HFFc6 (cell line): ENCODE measurements around the gene RPL35. TPM values are rescaled to one million over a fixed set of nuclear protein-coding genes. Genes with fewer than 3 reads are reported as not detected.
"Not testable (repeated sequence)": the region's sequence is repeated elsewhere in the genome, so short reads cannot be mapped to it uniquely, and the experiment has no call there.

Experiments
- DNase-seq: peaks from one replicate; pipeline ENCODE4 v3.0.0-alpha.2; 2018
- H3K27ac Mint-ChIP-seq: 2 replicates; pipeline ENCODE4 v1.8.0; 2020; ENCODE audit warnings: mild to moderate bottlenecking, mixed read lengths
- H3K27me3 Mint-ChIP-seq: 2 replicates; pipeline ENCODE4 v1.8.0; 2021; ENCODE audit warnings: mild to moderate bottlenecking, moderate library complexity, mixed read lengths; ENCODE audit not compliant: insufficient read depth
- H3K36me3 Mint-ChIP-seq: 2 replicates; pipeline ENCODE4 v1.8.0; 2021; ENCODE audit warnings: low read depth, mixed read lengths
- H3K4me1 Mint-ChIP-seq: 2 replicates; pipeline ENCODE4 v1.8.0; 2020; ENCODE audit warnings: low read depth, mixed read lengths
- H3K4me3 Mint-ChIP-seq: 2 replicates; pipeline ENCODE4 v1.8.0; 2020; ENCODE audit warnings: mild to moderate bottlenecking, moderate library complexity, mixed read lengths
- H3K9me3 Mint-ChIP-seq: 2 replicates; pipeline ENCODE4 v1.8.0; 2020; ENCODE audit warnings: mild to moderate bottlenecking, mixed read lengths
- total RNA-seq, 6 experiments: library from RNA; stranded (reverse); fragmentation: NEBNext Ultra II Directional; extraction: Animal tissue kit (Norgen Biotek cat#: 25700); gene quantifications; 2 replicates in 1 of 6; 3 replicates in 5 of 6; pipeline ENCODE4 v1.2.3, GENCODE V29; 2021
- TF ChIP-seq, protein P1 (sequence below): fragments of 200-600 bp; sonication (generic); IDR thresholded peaks from 2 replicates; pipeline ENCODE4 v1.5.0; 2021; ENCODE audit warnings: antibody characterized with exemption, mild to moderate bottlenecking

The RPL35 gene
- total RNA-seq, 6 experiments from 2014 or later: 1,470 to 1,706 (median 1,550) TPM

DNA sequence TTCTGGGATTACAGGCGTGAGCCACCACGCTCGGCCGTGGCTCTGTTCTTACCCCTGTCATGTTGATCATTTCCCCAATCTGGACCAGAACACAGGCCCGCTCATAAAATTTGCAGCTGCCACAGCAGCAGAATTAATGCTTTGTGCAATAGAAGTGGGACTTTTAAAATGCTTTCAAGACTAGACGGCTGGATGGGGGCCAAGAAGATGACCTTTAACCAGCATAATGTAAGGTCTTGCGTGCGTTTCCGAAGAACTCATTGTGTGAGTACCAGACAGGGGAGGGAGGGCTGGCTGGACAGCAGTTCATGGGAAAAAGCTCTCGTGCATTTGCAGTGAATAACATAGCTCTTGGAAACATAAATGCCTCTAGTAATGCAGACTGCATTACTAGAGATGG is 12.0 kb downstream of the RPL35 start:
- Mint-ChIP-seq H3K36me3 (no peaks in the 10 kb centered on the region), H3K9me3 (no peaks in the 10 kb centered on the region), H3K27me3 (peaks cover 13% of the 10 kb centered on the region), H3K4me3 (no peak overlapping the region), H3K27ac (no peak overlapping the region), H3K4me1 (peaks cover 14% of the 10 kb centered on the region)
- DNase-seq: peak; percentile 68
- TF ChIP-seq, protein P1, sequence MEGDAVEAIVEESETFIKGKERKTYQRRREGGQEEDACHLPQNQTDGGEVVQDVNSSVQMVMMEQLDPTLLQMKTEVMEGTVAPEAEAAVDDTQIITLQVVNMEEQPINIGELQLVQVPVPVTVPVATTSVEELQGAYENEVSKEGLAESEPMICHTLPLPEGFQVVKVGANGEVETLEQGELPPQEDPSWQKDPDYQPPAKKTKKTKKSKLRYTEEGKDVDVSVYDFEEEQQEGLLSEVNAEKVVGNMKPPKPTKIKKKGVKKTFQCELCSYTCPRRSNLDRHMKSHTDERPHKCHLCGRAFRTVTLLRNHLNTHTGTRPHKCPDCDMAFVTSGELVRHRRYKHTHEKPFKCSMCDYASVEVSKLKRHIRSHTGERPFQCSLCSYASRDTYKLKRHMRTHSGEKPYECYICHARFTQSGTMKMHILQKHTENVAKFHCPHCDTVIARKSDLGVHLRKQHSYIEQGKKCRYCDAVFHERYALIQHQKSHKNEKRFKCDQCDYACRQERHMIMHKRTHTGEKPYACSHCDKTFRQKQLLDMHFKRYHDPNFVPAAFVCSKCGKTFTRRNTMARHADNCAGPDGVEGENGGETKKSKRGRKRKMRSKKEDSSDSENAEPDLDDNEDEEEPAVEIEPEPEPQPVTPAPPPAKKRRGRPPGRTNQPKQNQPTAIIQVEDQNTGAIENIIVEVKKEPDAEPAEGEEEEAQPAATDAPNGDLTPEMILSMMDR: no peak

DNA sequence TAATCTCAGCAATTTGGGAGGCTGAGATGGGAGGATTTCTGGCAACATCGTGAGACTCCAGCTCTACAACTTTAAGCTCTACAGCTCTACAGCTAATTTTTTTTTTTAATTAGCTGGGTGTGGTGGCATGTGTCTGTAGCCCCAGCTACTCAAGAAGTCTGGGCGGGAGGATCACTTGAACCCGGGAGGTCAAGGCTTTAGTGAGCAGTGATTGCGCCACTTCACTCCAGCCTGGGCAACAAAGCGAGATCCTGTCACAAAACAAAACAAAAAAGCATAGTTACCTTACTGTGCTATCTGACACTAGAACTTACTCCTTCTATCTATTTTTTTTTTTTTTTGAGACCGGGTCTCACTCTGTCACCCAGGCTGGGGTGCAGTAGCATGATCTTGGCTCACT is 14.8 kb downstream of the RPL35 start:
- TF ChIP-seq, protein P1: no peak
- H3K4me3 Mint-ChIP-seq: no peak overlapping the region
- peaks cover 8% of the 10 kb centered on the region for H3K4me1 Mint-ChIP-seq
- H3K27ac Mint-ChIP-seq: no peak overlapping the region
- peaks cover 14% of the 10 kb centered on the region for H3K27me3 Mint-ChIP-seq
- H3K9me3 Mint-ChIP-seq: no peaks in the 10 kb centered on the region
- DNase-seq: no peak
- H3K36me3 Mint-ChIP-seq: no peaks in the 10 kb centered on the region

GRCh38 chr9:124846467-124846866 is 15.3 kb downstream of the RPL35 start:
- H3K4me1 Mint-ChIP-seq, H3K27ac Mint-ChIP-seq, DNase-seq, H3K4me3 Mint-ChIP-seq, H3K36me3 Mint-ChIP-seq, H3K9me3 Mint-ChIP-seq: not testable (repeated sequence)
- H3K27me3 Mint-ChIP-seq: peaks cover 14% of the 10 kb centered on the region

- H3K27me3 Mint-ChIP-seq: peaks cover 10% of the 10 kb centered on the region
- TF ChIP-seq, protein P1: no peak
- H3K4me3 Mint-ChIP-seq: no peak overlapping the region
- no peaks in the 10 kb centered on the region for H3K9me3 Mint-ChIP-seq
- no peak for DNase-seq
- H3K4me1 Mint-ChIP-seq: no peaks in the 10 kb centered on the region
- no peaks in the 10 kb centered on the region for H3K36me3 Mint-ChIP-seq
- no peak overlapping the region for H3K27ac Mint-ChIP-seq
These were observed 17.5 kb downstream of the RPL35 start for GRCh38 chr9:124844291-124844690.

- H3K27ac Mint-ChIP-seq: no peak overlapping the region
- no peaks in the 10 kb centered on the region for H3K4me1 Mint-ChIP-seq
- H3K27me3 Mint-ChIP-seq: peaks cover 10% of the 10 kb centered on the region
- DNase-seq: no peak
- TF ChIP-seq, protein P1: no peak
- no peak overlapping the region for H3K4me3 Mint-ChIP-seq
- H3K36me3 Mint-ChIP-seq: no peaks in the 10 kb centered on the region
- H3K9me3 Mint-ChIP-seq: no peaks in the 10 kb centered on the region
These were observed 18.2 kb downstream of the RPL35 start for GRCh38 chr9:124843456-124844034.

DNA sequence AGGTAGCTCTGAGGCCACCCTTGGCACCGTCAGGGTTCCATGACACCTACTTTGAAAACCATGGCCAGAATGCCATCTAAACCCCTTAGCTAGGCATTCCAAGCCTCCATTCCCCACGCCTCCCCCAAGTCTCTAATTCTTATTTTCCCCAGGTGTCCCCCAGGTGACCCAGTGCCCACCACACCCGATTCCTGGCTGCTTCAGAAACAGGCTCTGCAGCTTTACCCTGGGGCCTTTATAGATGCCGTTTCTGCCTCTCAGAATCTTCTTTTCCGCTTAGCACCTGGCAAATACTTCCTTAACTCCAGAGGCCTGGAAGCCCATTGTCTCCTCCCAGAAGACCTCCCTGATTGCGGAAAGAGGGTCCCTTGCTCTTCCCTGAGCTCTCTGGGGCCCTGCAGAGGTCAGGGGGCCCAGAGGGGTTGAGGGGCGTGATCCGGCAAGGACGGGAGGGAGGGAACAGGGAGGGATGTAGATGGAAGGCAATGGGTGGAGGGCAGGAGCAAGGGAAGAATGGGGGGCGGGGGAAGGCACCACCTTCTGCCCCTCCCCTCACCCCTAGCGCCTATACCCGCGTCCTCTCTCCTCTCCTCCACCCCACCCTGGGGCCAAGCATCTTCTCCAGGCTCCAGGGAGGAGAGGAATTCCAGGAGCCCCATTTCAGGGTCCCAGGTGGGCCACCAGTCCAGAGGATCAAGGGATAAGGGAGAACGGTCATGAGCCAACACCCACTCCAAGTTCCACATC is 20.5 kb downstream of the RPL35 start:
- Mint-ChIP-seq H3K4me1 (no peaks in the 10 kb centered on the region), H3K27ac (no peak overlapping the region), H3K9me3 (no peaks in the 10 kb centered on the region), H3K27me3 (peaks cover 15% of the 10 kb centered on the region), H3K36me3 (no peaks in the 10 kb centered on the region), H3K4me3 (no peak overlapping the region)
- TF ChIP-seq, protein P1: no peak
- no peak for DNase-seq
